ENCODE results near the gene HMCN2.

DNA sequence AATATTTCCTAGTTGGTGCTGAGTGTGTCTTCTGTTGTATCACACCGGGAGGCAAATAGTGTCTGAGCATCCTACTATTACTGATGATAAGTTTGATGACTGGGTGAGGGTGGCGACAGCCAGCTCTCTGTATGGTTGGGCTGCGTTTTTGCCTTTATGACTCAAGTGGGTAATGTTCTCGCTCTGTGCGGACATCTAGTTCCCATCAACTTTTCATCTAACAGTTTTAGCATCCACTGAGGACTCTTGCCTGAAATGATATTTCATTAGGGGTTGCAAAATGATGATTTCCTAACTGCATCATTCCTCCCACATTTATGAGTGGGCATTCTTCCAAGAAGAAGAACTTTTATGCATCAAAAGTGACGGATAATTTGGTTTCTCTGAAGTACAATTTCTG lies 26.5 kb downstream of the HMCN2 start:
- TF ChIP-seq CTCF (IDR thresholded peaks at IDR 0.05) (no peak), POLR2A (IDR thresholded peaks at IDR 0.05) (no peak)

All from right lobe of liver (tissue), 4 donors.